ENCODE data around the gene VSTM4. TPM values are rescaled to one million over a fixed set of nuclear protein-coding genes. Genes with fewer than 3 reads are reported as not detected.

VSTM4 gene
- total RNA-seq, 1 donor from 2014 or later, result 0.22 TPM

- H3K4me3 Mint-ChIP-seq (ENCODE audit: low read depth), result no peak overlapping the region
- DNase-seq (ENCODE audit: low spot score, unreplicated experiment), result no peak
- no peaks in the 10 kb centered on the region for H3K9me3 Mint-ChIP-seq (ENCODE audit: low read depth)
- H3K36me3 Mint-ChIP-seq (ENCODE audit: insufficient read depth), result no peaks in the 10 kb centered on the region
- no peak overlapping the region for H3K27ac Mint-ChIP-seq
- TF ChIP-seq, protein P1, sequence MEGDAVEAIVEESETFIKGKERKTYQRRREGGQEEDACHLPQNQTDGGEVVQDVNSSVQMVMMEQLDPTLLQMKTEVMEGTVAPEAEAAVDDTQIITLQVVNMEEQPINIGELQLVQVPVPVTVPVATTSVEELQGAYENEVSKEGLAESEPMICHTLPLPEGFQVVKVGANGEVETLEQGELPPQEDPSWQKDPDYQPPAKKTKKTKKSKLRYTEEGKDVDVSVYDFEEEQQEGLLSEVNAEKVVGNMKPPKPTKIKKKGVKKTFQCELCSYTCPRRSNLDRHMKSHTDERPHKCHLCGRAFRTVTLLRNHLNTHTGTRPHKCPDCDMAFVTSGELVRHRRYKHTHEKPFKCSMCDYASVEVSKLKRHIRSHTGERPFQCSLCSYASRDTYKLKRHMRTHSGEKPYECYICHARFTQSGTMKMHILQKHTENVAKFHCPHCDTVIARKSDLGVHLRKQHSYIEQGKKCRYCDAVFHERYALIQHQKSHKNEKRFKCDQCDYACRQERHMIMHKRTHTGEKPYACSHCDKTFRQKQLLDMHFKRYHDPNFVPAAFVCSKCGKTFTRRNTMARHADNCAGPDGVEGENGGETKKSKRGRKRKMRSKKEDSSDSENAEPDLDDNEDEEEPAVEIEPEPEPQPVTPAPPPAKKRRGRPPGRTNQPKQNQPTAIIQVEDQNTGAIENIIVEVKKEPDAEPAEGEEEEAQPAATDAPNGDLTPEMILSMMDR (IDR thresholded peaks at IDR 0.05; ENCODE audit: unreplicated experiment), result no peak
- peaks cover 23% of the 10 kb centered on the region for H3K27me3 Mint-ChIP-seq
- H3K4me1 Mint-ChIP-seq (ENCODE audit: low read depth), result no peaks in the 10 kb centered on the region
Observed at GRCh38 chr10:49052069-49052468, 63.3 kb downstream of the VSTM4 start.

DNA sequence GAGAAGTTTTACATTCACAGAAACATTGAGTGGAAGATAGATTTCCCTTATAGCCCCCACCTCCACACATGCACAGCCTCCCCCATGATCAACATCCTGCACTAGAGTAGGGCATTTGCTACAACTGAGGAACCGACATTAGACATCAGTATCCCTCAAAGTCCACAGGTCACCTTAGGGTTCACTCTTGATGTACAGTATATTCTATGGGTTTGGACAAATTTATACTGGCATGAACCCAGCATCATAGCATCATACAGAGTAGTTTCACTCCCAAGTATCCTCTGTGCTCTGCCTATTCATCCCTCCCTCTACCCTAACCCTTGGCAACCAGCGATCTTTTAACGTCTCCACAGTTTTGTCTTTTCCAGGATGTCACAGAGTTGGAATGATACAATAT, 64.4 kb downstream of the VSTM4 start:
- Mint-ChIP-seq H3K27me3 (peaks cover 19% of the 10 kb centered on the region), H3K36me3 (ENCODE audit: insufficient read depth) (no peaks in the 10 kb centered on the region), H3K27ac (no peak overlapping the region), H3K4me3 (ENCODE audit: low read depth) (no peak overlapping the region), H3K4me1 (ENCODE audit: low read depth) (no peaks in the 10 kb centered on the region), H3K9me3 (ENCODE audit: low read depth) (peaks cover 4% of the 10 kb centered on the region)
- no peak for DNase-seq (ENCODE audit: low spot score, unreplicated experiment)
- TF ChIP-seq, protein P1 (IDR thresholded peaks at IDR 0.05; ENCODE audit: unreplicated experiment), result no peak

GRCh38 chr10:49050366-49050765, 65.0 kb downstream of the VSTM4 start:
- no peak overlapping the region for H3K4me3 Mint-ChIP-seq (ENCODE audit: low read depth)
- no peaks in the 10 kb centered on the region for H3K4me1 Mint-ChIP-seq (ENCODE audit: low read depth)
- DNase-seq (ENCODE audit: low spot score, unreplicated experiment), result no peak
- H3K27ac Mint-ChIP-seq, result no peak overlapping the region
- TF ChIP-seq, protein P1 (IDR thresholded peaks at IDR 0.05; ENCODE audit: unreplicated experiment), result no peak
- no peaks in the 10 kb centered on the region for H3K36me3 Mint-ChIP-seq (ENCODE audit: insufficient read depth)
- H3K27me3 Mint-ChIP-seq, result peaks cover 17% of the 10 kb centered on the region
- H3K9me3 Mint-ChIP-seq (ENCODE audit: low read depth), result peaks cover 6% of the 10 kb centered on the region

- TF ChIP-seq, protein P1 (IDR thresholded peaks at IDR 0.05; ENCODE audit: unreplicated experiment), result no peak
- Mint-ChIP-seq H3K4me1 (ENCODE audit: low read depth) (no peaks in the 10 kb centered on the region), H3K4me3 (ENCODE audit: low read depth) (no peak overlapping the region), H3K27me3 (peaks cover 14% of the 10 kb centered on the region), H3K9me3 (ENCODE audit: low read depth) (peaks cover 6% of the 10 kb centered on the region), H3K36me3 (ENCODE audit: insufficient read depth) (no peaks in the 10 kb centered on the region), H3K27ac (no peak overlapping the region)
- DNase-seq (ENCODE audit: low spot score, unreplicated experiment), result no peak
Observed at GRCh38 chr10:49049660-49050059, 65.7 kb downstream of the VSTM4 start.

- peaks cover 16% of the 10 kb centered on the region for H3K27me3 Mint-ChIP-seq
- no peaks in the 10 kb centered on the region for H3K4me1 Mint-ChIP-seq (ENCODE audit: low read depth)
- H3K36me3 Mint-ChIP-seq (ENCODE audit: insufficient read depth), result no peaks in the 10 kb centered on the region
- no peak overlapping the region for H3K27ac Mint-ChIP-seq
- peaks cover 6% of the 10 kb centered on the region for H3K9me3 Mint-ChIP-seq (ENCODE audit: low read depth)
- DNase-seq (ENCODE audit: low spot score, unreplicated experiment), result no peak
- TF ChIP-seq, protein P1 (IDR thresholded peaks at IDR 0.05; ENCODE audit: unreplicated experiment), result no peak
- H3K4me3 Mint-ChIP-seq (ENCODE audit: low read depth), result no peak overlapping the region
Observed at GRCh38 chr10:49047128-49047639, 68.1 kb downstream of the VSTM4 start.

Data from progenitor cell of endocrine pancreas (in vitro differentiated cells).